Upper lobe of right lung (tissue), 1 donor: Measurements from ENCODE around the gene RIPOR1. TPM values are rescaled to one million over a fixed set of nuclear protein-coding genes. Genes with fewer than 3 reads are reported as not detected.

Experiments used
- ATAC-seq: fragments of 200-7000 bp; cut with Tn5 transposase; one replicate; pipeline ENCODE4 v1.9.1; 2020; ENCODE audit warnings: mild to moderate bottlenecking, moderate library complexity
- DNase-seq: peaks from one replicate; pipeline ENCODE4 v3.0.0-alpha.2; 2020
- H3K27ac ChIP-seq: fragments of 200-600 bp; one replicate; pipeline ENCODE4 v1.8.0; 2022
- H3K27me3 ChIP-seq: fragments of 200-600 bp; one replicate; pipeline ENCODE4 v1.8.0; 2022; ENCODE audit warnings: mild to moderate bottlenecking
- H3K36me3 ChIP-seq: fragments of 200-600 bp; one replicate; pipeline ENCODE4 v1.8.0; 2022
- H3K4me1 ChIP-seq: fragments of 200-600 bp; one replicate; pipeline ENCODE4 v1.8.0; 2022
- H3K4me3 ChIP-seq: fragments of 200-600 bp; one replicate; pipeline ENCODE4 v1.8.0; 2022; ENCODE audit warnings: mild to moderate bottlenecking
- H3K9me3 ChIP-seq: fragments of 200-600 bp; one replicate; pipeline ENCODE4 v1.8.0; 2022
- intact Hi-C: fragments of 100-400 bp; cut with DNase I; formaldehyde crosslinking; loops from one replicate; pipeline ENCODE4 v1.11.0; 2022
- total RNA-seq: library from RNA; stranded (reverse); fragmentation: NEBNext Ultra II Directional; extraction: Animal tissue kit (Norgen Biotek cat#: 25700); gene quantifications from one replicate; pipeline ENCODE4 v1.2.1, GENCODE V29; 2021
- TF ChIP-seq, protein P1 (sequence below): fragments of 200-600 bp; IDR thresholded peaks from one replicate; pipeline ENCODE4 v1.8.0; 2022; ENCODE audit warnings: antibody characterized with exemption
- donor health status: DM: no; HTN: yes; CAD: no; lungs with severe emphysema.

The RIPOR1 gene
- total RNA-seq, 1 donor from 2014 or later: 133 TPM

DNA sequence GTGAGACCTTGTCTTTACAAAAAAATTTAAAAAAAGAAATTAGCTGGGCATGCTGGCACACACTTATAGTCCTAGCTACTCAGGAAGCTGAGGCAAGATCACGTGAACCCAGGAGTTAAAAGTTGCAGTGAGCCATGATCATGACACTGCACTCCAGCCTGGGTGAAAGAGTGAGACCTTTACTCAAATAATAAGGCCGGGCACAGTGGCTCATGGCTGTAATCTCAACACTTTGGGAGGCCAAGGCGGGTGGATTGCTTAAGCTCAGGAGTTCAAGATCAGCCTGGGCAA lies 11.5 kb upstream of the RIPOR1 start:
- Histone ChIP-seq H3K4me3 (no peak overlapping the region), H3K4me1 (peaks cover 12% of the 10 kb centered on the region), H3K27me3 (no peaks in the 10 kb centered on the region), H3K9me3 (no peaks in the 10 kb centered on the region), H3K27ac (no peak overlapping the region), H3K36me3 (no peaks in the 10 kb centered on the region)
- TF ChIP-seq, protein P1, sequence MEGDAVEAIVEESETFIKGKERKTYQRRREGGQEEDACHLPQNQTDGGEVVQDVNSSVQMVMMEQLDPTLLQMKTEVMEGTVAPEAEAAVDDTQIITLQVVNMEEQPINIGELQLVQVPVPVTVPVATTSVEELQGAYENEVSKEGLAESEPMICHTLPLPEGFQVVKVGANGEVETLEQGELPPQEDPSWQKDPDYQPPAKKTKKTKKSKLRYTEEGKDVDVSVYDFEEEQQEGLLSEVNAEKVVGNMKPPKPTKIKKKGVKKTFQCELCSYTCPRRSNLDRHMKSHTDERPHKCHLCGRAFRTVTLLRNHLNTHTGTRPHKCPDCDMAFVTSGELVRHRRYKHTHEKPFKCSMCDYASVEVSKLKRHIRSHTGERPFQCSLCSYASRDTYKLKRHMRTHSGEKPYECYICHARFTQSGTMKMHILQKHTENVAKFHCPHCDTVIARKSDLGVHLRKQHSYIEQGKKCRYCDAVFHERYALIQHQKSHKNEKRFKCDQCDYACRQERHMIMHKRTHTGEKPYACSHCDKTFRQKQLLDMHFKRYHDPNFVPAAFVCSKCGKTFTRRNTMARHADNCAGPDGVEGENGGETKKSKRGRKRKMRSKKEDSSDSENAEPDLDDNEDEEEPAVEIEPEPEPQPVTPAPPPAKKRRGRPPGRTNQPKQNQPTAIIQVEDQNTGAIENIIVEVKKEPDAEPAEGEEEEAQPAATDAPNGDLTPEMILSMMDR: no peak
- DNase-seq (no peak), ATAC-seq (no peak)
- intact Hi-C loops: no loop called here

DNA sequence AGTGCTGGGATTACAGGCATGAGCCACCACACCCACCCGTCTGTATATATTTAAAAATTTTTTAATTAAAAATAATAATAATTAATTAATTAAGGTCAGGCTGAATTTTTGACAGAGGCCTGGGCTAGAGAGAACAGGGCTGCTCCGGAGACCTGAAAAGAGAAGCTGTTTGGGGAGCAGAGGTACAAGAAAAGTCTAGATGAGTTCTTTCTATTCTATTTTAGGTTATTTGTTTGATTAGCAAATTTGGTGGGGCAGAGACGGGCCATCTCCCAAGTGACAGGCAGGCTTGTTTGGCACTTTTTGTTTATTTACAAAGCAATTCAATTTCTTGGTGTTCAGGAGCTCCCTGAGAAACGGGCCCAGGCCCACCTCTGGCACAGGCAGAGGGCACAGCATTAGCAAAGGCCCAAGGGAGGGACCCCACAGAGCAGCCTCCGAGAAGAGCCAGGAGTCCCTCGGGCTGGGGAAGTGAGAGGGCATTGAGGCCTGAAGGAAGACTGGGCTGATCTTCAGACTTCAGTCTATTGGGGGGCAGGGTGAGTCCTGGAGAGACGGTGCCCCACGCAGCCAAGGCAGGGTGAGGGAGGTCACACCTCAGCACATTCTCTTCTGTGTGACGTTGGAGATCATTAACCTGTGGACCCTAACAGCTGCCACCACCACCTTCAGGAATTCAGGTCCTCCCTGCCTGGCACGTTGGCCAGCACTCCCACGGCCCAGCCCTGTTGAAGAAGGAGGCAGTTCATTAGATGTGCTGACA lies 10.8 kb upstream of the RIPOR1 start:
- no peak overlapping the region for H3K4me3 ChIP-seq
- intact Hi-C loops: no loop called here
- no peak for DNase-seq
- TF ChIP-seq, protein P1: no peak
- peaks cover 12% of the 10 kb centered on the region for H3K4me1 ChIP-seq
- H3K9me3 ChIP-seq: no peaks in the 10 kb centered on the region
- no peaks in the 10 kb centered on the region for H3K36me3 ChIP-seq
- ATAC-seq: no peak
- H3K27me3 ChIP-seq: no peaks in the 10 kb centered on the region
- no peak overlapping the region for H3K27ac ChIP-seq

DNA sequence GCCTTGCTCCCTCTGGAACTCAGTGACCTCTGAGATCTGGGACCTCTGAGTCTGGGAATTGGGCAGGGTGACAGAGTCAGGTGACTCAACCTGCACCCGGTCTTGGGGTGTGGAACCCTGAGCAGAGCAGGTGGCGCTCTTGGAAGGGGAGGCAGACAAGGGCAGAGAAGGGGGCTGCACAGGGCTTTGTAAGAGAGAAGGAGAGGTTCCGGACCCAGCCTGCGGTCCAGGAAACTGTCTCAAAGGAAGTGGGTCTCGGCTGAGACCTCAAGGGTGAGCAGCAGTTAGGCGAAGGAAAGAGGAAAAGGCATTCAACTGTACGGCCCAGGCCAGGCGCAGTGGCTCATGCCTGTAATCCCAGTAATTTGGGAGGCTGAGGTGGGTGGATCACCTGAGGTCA lies 10.0 kb upstream of the RIPOR1 start:
- Histone ChIP-seq H3K9me3 (no peaks in the 10 kb centered on the region), H3K36me3 (no peaks in the 10 kb centered on the region), H3K27ac (no peak overlapping the region), H3K27me3 (no peaks in the 10 kb centered on the region), H3K4me1 (peaks cover 12% of the 10 kb centered on the region), H3K4me3 (no peak overlapping the region)
- TF ChIP-seq, protein P1: no peak
- intact Hi-C loops: no loop called here
- DNase-seq (no peak), ATAC-seq (no peak)

DNA sequence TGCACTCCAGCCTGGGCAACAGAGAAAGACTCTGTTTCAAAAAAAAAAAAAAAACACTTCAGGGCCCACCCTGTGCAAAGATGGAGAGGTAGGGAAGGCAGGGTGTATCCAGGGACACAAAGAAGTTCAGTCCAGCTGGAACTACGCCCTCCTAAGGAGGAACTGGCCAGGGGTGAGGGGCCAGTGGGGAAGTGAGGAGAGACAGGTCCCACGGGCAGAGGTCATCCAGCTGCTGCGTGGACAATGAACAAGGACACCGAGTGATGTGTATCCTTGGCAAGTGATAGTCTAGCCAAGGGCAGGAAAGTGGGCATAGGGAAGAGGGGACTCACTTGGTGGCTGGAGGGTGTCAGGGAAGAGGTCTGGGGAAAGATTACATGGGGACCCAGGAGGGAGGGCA lies 9.4 kb upstream of the RIPOR1 start:
- ATAC-seq: no peak
- Histone ChIP-seq H3K27ac (no peak overlapping the region), H3K27me3 (no peaks in the 10 kb centered on the region), H3K36me3 (no peaks in the 10 kb centered on the region), H3K4me3 (no peak overlapping the region), H3K4me1 (peaks cover 9% of the 10 kb centered on the region), H3K9me3 (no peaks in the 10 kb centered on the region)
- intact Hi-C loops: no loop called here
- DNase-seq: no peak
- TF ChIP-seq, protein P1: no peak

DNA sequence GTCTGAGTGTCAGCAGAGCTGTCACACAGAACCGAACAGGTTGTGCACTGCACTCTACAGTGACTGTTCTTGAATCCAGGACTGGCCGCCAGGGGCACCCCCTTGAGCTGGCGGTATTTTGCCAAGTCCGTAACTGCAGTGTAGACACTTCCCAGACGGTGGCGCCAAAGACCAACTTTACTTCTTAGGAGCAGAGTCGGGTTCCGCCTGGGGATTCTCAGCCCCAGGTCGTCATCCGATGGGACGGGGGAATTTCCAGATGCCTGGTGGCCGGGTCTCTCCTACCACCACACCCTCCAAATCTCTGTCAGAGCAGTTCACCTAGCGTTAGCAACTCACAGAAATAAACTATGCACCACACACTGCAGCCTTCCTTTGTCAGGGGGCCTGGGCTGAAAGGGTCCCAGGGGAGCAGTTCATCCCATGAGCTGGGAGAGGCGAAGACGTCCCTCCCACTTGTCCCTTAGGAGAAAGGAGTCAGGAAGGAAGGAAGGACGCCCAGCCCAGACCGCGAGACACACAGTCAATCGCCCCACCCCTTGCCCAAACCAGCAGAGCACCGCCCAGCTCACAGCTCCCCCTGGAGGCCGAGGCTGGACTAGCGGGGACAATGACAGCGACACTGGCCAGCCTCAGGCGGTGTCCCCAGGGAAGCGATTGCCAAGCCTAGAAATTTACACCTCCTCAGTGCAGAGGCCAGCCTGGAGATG lies 7.4 kb upstream of the RIPOR1 start:
- Histone ChIP-seq H3K27me3 (no peaks in the 10 kb centered on the region), H3K9me3 (no peaks in the 10 kb centered on the region), H3K36me3 (no peaks in the 10 kb centered on the region), H3K4me1 (peaks cover 4% of the 10 kb centered on the region), H3K4me3 (peak overlapping the region; percentile 47), H3K27ac (peak overlapping the region; percentile 86)
- ATAC-seq (peak; percentile 96), DNase-seq (peak; percentile 95)
- intact Hi-C loops: loop anchor here (10.0 kb wide), 1 partner anchor 134 kb away; no protein-coding TSS in a partner anchor
- TF ChIP-seq, protein P1: peak; percentile 75
